ENCODE results near the gene CNTN5.
A peak's percentile ranks its signal among the peaks of the same experiment; 100 is the strongest.

CNTN5 gene

DNA sequence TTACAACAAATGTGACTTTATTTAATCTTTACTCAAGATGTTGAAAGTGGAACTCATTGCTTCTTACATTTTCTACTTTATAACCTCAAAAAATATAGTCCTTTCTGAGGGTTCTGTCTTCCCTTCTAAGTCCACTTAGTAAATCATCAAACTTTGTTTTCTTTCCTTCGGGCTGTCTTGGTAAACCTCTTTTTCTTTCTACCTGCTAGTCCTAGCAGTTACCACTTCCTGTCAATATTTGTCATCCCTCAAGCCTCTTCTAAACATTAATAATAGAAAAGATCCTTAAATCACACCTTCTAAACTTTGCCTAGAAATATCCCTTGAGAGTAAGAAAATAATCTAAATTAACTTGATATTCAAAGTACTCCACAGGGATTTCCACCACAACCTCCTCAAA, 580.4 kb downstream of the CNTN5 start:
- DNase-seq (ENCODE audit: low spot score): no peak

DNA sequence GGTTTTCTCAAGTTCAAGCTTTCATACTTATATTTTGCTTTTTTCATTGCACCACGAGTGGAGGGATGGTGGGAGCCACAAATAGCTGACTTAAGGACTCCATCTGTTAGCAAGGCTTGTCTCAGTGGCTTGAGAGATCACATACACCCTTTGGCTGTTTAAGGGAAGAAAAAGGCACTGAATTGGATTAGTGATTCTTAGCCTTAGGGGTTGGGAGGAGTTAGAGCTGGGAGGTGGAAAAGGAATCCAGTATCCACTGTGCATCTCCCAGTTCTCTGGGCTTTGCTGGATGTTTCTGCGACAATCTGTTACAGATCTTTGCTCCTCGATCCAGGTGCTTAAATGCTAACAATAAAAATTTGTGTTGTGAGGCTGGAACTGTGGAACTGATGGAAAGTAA, 593.6 kb downstream of the CNTN5 start:
- DNase-seq (ENCODE audit: low spot score): peak; percentile 18

DNA sequence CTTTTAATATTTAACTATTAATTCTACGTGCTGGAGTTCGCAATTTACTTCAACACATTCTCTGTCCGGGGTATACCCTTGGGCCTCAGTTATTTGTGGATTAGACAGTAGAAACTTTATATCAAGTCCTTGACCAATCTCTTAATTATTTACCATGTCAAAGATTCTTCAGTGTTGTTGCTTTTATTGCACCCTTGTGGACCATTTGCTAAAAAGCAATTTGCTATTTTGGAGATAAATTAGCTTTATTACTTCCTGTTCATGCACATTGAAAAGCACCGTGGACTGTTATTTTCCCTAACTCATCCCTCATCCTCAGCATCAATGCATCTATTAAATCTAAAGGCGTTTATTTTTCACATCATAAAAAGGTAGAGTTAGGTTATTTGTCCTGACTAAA, 609.9 kb downstream of the CNTN5 start:
- no peak for DNase-seq (ENCODE audit: low spot score)

DNA sequence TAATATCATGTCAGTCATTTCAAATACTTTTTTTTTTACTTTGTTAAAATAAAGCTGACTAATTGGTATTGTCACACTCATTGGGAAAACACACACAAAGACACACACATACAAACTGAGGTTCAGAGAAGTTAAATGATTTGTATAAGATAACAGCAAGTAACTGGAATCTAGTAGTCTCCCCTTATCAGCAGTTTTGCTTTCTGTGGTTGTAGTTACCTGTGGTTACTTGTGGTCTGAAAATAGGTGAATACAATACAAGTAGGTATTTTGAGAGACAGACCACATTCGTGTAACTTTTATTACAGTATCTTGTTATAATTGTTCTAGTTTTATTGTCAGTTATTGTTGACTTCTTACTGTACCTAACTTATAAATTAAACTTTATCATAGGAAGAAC, 610.9 kb downstream of the CNTN5 start:
- no peak for DNase-seq (ENCODE audit: low spot score)

DNA sequence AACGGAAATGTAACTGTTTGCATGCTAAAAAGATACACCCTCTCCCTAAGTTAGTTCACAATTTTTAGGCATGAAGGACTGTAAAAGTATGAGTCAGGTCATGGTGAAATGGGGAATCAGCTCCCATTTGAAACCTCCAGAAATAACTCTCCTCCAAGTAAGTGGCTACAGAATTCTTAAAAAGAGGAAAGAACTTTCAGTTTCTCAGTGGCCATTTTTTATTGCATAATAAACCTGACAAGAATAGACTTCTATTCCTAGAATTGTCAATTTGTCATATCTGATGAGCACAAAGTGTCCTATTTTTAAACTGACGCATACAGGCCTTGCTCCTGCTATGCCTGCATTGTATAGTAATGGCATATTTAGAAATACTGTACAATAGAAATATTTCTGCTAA, 612.2 kb downstream of the CNTN5 start:
- no peak for DNase-seq (ENCODE audit: low spot score)

DNA sequence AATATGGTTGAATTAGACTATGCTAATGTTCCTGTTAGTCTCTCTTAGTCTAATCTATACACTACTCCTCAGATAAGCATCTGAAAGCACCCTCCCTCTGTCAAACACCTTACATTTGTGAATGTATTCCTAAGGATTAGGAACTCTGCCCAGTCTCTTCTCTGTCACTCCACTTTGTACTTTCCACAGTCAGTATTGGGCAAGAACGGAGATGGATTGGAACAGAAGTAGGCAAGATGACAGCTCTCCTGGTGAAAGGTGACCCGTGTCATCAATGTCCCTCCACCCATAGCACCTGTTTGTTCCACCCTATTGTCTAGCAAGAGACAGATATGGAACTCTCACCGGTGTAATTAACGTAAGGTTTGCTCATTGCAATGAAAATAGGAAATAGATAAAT, 613.8 kb downstream of the CNTN5 start:
- DNase-seq (ENCODE audit: low spot score): no peak

DNA sequence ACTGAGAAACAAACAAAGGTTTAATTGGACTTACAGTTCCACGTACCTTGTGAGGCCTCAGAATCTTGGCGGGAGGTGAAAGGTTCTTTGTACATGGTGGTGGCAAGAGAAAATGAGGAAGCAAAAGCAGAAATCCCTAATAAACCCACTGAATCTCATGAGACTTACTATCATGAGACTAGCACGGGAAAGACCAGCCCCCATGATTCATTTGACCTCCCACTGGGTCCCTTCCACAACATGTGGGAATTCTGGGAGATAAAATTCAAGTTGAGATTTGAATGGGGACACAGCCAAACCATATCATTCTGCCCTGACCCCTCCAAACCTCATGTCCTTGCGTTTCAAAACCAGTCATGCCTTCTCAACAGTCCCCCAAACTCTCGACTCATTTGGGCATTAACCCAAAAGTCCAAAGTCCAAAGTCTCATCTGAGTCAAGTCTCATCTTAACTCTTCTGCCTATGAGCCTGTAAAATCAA, 617.4 kb downstream of the CNTN5 start:
- no peak for DNase-seq (ENCODE audit: low spot score)

DNA sequence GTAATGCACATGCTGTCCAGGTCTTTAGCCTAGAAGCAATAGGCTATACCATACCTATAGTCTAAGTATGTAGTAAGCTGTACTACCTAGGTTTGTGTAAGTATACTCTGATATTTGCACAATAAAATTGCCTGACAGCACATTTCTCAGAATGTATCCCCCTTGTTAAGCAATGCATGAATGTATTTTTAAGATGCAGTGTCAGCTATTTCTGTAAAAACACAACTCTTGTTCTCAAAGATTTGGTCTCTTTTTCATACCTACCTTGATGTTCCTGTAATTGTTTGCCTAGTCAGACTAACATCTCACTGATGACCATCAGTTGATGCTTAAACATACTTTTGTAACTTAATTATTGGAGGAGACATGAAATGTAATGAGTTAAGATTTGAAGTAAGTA, 619.9 kb downstream of the CNTN5 start:
- DNase-seq (ENCODE audit: low spot score): no peak

DNA sequence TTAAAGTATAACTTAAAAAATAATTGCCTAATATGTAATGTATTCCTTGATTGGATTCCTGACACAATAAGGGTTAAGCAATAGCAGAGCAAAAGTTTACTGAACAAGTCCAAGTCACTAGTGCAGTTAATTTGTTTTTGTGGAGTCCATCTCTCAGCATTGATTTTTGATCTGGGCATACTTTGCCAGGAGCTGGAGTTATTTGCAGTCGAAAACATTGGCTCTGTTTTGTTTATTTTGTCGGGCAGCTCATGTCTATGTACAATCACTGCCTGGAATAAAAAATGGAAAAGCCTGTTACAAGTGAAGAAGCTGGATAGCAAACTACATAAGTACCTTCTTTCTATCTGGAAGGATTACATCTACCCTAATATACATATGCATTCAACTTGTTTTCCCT, 625.2 kb downstream of the CNTN5 start:
- DNase-seq (ENCODE audit: low spot score): no peak

DNA sequence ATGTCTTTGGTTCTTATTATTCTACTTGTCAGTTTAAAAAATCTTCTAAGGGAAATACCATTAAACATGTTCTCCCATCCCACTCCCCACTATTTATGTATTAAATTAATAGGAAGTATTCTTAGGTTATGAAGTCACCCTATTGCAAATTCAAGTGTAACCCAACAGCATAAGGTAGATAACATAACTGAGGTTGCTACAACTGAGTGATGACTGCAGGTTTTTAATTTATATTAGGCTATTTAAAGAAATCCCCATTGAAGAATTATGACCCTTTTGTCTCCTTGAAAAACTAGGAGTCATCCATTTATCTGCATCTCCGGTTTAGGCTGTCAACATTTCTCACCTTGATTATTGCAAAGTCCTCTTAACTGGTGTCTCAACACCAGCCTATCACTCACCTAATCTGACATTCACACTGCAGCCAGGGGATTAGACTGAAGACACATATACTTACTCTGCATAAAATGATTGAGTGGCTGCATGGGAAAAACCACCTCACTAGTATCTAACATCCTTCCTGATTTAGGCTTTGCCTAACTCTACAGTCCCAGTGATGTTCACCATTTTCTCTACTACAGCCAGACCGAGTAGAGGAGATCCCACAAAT, 649.4 kb downstream of the CNTN5 start:
- no peak for DNase-seq (ENCODE audit: low spot score)

DNA sequence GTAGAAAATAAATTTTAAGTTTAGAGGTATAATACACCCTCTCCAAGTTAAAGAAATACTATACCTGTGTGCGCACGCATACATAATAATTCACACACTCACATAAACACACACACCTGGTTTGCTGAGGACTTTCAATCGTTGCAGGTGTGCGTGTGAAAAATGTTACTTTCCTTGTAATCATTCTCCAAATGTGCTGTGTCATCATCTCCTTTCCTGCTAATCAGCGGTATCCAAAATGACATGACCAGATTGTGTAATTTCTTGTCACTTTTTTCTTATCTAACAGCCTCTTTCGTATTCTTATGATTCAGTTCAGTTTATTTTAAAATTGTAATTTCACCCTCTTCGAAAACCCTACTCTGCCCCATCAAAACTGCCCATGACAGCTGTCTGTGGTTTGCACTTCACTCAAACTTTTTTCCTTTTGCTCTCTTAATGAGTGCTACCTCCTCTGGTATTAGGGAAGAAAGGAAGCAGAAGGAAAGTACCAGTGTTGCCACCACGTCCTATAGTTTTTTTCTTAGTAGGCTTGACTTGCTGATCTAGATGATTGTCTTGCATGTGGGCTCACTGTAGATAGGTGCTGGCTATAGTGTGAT, 651.2 kb downstream of the CNTN5 start:
- DNase-seq (ENCODE audit: low spot score): no peak

DNA sequence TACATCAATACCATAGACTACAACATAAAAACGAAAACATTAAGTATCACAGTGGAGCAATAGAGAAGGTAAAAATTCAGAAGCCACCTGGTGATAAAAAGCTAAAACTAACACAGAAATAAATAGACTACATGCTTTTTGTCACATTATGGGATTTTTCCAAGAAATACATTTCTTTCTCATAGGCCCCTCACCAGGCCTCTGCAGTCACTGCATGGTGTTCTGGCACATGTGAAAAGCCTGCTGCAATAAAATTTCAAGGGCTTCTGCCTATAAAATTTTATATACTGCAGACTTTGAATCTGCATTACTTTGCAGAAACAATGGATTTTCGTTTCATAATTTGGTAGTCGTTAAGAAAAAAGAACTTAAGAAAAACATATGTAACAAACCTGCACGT, 655.5 kb downstream of the CNTN5 start:
- DNase-seq (ENCODE audit: low spot score): no peak

DNA sequence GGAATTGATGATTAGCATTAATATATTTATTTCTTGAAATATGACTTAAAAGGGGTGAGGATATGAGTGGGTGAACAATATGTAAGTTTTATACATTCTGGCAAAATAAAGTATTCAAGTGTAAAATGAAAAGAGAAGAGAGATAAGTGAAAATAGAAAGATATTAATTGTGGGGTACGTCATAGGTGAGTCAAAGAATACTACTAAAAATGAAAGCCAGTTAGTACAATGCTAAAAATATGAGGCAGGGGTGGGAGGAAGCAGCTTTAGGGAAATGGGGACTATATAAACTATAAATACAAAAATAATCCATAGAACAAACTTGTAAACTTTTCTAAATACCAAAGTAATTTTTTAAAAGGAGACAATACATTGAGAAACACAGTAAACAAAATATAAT, 661.4 kb downstream of the CNTN5 start:
- DNase-seq (ENCODE audit: low spot score): no peak

DNA sequence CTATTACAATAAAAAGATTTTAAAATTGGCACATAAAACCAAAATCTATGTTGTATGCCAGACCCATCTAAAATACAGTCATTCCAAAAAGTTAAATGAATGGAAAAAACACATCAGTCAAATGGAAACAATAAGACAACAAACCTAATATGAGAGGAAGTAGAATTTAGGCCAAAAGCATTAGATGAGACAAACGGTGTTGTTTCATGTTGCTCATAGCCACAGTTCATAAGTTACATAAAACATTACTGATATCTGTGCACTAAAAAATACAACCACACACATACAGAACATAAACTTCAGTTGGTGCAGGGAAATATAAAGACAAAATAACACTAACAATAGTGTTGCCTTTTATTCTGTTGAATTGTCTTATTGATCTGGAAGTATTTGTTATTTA, 661.9 kb downstream of the CNTN5 start:
- DNase-seq (ENCODE audit: low spot score): no peak

DNA sequence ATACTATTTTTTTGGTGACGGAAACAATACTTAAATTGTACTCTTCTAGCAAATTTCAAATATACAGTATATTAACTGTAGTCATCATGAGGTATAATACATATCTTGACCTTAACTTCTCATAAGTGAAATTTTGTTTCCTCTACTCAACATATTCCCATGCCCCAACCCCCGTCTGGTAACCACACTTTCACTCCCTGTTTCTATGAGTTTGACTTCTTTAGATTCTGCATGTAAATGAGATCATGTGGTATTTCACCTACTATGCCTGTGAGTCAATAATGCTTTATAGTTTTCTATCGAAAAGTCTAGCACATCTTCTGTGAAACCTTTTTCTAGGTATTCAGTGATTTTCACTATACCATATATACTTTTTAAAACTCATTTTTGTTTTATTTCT, 663.2 kb downstream of the CNTN5 start:
- DNase-seq (ENCODE audit: low spot score): no peak

DNA sequence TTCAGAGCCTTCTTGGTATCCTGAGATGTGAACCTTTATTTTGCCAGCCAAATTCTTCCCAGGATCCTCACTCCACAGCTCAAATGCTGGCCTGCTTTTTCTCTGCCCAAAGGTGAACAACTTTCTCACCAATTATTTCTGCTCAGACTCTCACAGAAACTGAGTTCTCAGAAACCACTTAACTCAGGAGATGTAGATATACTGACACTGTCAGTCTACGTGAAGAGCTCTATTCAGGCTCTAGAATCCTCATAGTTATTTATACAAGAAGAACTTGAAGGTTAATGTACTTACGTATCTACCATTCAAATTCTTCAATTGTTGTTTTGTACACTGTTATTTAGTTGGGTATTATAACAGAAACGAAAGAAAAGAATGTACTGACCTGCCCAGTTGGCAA, 666.1 kb downstream of the CNTN5 start:
- DNase-seq (ENCODE audit: low spot score): no peak

DNA sequence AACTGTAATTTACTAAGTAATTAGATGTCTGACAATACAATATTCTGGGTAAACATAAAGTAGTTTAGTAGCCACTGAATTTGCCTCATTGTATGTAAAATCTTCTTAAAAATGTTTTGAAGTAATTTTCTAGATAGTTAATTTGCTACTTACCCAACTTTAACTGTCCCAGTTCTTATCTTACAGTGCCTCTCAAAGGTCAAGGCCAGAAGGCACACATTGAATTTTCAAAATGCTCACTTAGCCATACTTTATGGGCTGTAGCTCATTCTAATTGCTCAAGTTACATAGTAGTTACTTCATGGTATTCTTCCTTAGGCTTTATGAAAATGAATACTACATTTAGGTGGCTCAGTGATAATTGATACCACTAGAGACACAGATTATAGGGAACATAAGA, 666.6 kb downstream of the CNTN5 start:
- DNase-seq (ENCODE audit: low spot score): no peak

DNA sequence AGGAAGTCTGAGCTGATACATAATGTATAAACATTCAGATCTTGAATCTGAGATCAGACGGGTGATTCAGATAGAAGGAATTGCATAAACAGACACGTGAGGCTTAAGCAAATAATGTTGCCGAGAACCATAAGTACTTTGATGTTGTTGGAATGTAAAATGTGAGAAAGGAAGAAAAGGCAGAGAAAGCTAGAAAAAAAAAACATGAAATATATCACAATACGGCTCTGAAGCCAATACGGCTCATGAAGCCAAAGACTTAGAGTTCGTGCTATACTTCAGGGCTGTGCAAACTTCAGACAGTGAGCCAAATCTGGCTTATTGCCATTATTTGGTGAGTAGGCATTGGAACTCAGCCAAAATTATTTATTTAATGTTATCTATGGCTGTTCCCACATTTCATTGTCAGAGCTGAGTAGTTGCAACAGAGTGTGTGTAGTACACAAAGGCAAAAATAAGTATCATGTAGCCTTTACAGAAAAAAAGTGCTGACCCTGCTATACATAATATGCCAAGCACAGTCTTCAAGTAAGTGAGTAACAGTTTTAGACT, 673.3 kb downstream of the CNTN5 start:
- DNase-seq (ENCODE audit: low spot score): no peak

DNA sequence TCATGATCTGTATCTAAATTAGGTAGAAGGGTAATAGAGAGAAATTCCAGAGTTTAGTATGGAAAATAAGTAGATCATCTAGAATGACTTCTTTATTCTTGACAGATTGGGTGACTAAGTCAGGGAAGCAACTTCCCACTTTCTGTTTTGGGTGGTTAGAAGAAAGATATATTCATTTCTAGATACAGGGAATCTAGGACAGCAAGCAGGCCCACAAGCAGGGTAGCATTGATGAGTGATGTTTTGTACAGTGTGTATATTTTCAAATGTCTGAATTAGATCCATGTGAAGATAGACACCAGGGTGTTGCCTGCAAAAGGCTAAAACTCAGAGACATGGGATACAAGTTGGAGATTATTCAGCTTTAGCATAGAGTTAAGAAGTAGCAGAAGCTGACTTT, 674.4 kb downstream of the CNTN5 start:
- DNase-seq (ENCODE audit: low spot score): no peak

DNA sequence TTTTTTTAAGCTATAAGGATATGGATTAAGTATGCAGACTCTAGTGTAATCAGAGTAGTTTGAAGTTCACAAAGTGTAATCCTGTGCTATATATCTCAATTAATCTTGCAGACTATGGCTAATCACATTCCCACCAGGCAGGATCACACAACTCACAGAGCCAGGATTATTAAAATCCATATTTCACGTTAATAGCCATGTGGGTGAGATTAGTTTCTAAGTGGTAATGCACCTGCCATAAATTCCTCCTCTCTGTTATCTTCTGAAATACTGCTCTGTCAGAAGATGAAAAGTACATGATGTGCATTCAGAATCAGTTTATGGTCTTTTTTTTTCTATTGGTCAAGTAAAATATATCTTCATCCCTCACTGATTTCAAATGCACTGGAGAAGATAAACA, 686.1 kb downstream of the CNTN5 start:
- DNase-seq (ENCODE audit: low spot score): no peak

DNA sequence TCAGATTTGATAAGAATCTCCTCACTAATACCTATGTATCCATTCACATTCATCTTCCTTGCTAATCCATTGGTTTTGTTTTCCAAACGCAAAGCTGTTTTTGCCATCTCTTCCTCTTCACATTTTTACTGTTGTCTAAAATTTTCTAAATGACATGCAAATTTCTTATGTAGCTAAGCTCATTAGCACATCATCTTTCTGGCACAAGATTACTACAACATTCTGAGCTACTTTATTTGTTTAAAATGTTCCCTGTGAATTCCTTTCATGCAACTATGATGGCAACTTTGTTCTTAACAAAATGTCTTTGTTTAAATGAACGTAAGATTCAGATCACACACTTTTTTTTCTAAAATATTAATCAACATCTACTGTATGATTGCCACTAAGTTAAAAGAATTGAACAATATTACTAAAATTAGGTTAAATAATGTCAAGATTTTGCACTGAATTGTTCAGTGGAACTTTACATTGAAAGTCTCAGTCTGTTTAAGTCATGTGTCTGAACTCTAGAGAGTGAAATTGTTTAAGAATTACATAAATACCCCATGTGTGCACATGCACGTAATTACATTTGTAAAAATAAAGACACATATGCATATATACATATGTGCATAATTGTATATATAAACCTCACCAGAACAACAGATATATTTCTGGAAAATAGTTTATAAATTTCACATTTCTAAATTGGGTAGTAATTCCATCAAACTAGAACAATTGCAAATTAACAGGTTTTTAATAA, 688.4 kb downstream of the CNTN5 start:
- DNase-seq (ENCODE audit: low spot score): no peak

DNA sequence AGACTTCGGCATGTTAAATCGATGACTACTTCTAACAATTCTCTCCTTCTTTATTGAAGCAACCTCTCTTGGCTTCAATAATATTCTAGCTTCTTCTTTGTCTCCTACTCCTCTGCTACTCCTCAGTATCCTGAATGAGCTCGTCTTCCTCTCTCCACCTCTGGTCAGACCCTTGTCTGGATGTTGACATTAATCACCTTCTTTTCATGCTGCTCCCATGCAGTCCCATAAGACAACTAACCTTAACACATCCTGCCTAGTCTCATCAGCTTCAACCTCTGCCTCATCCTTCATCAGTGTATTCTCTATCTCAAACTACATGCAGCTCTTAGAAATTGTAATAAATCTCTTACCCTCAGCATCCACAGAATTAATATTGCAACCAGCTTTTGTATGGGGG, 695.6 kb downstream of the CNTN5 start:
- no peak for DNase-seq (ENCODE audit: low spot score)

DNA sequence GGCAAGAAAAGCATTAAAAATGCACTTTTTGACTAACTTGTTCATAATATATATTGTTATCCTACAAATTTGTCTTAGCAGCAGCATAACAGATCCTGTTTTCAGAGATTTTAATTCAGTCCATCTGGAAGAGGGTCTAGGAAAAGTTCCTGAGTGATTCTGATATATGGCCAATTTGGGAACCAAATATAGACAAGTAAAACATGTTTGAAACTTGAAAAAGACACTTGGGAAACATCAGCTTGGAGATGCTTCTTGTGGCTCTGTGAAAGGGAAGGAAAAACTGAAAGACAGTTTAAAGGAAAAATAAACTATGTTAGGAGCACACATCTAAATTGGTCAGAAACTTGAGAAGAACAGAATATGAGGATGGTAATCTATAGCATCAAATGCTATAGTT, 697.5 kb downstream of the CNTN5 start:
- no peak for DNase-seq (ENCODE audit: low spot score)
